ENCODE data around the gene GPX1. TPM values are rescaled to one million over a fixed set of nuclear protein-coding genes. Genes with fewer than 3 reads are reported as not detected.

Gene GPX1
- total and polyA plus RNA-seq, 2 of the 8 experiments (the other 6 are each of a cell fraction or from before 2014, with no cell fraction given), result 250 to 757 TPM

DNA sequence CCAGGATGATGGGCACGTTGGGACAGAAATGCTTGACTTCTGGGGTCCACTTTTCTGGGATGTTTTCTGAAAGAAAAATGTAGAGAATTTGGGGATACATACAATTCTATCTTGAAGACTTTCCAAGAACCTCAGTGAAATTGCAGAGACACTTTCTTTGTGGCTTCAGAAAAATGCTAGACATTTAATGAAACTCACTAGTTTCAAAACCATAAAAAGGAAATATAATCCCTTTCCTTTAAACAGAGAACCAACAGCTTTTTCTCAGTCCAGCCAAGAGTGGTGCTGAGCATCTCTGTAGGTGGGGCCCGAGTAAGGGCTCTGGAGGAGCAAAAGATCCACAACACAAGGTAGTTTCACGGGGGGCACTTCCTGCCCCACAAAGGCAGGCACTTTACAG is 4.4 kb upstream of the GPX1 start:
- 97% methylated on average over 3 of the region's 3 CpGs; no CpG with 5 or more reads in 1 of the 2 experiments for WGBS, 2 experiments (ENCODE audit: extremely low coverage in 1 of 2, insufficient coverage in 1 of 2, insufficient read length in 1 of 2, insufficient replicate concordance in 2 of 2, low coverage in 1 of 2, low lambda C conversion rate in 2 of 2, missing lambda C conversion rate in 1 of 2)
- Histone ChIP-seq H3K56ac (replicated peaks; ENCODE audit: insufficient read length, low read depth, low read length) (no peak overlapping the region), H3K27me3 (replicated peaks in 1 of 4; ENCODE audit: control insufficient read depth in 3 of 4, extremely low read depth in 1 of 4, insufficient read depth in 3 of 4, low read length in 3 of 4) (no peaks in the 10 kb centered on the region), H2AK5ac (ENCODE audit: low read depth, low read length) (no peak overlapping the region), H3K14ac (ENCODE audit: insufficient read length) (no peak overlapping the region), H3K27ac (ENCODE audit: low read depth, low read length) (no peak overlapping the region), H3K79me2 (ENCODE audit: control insufficient read depth in 1 of 2, insufficient read depth in 2 of 2, low read length in 2 of 2) (peaks cover 0 to 1% of the 10 kb centered on the region in 2 experiments; a peak in 2 of 4 replicates), H2BK5ac (ENCODE audit: low read depth, low read length) (no peak overlapping the region), H2BK120ac (replicated peaks; ENCODE audit: low read depth, low read length) (no peak overlapping the region), H3K23ac (ENCODE audit: insufficient read length) (no peak overlapping the region), H2BK12ac (ENCODE audit: low read depth, low read length) (no peak overlapping the region), H3K23me2 (ENCODE audit: low read depth, low read length) (peaks cover 4% of the 10 kb centered on the region; the same call in 1 of the 2 replicates), H4K5ac (ENCODE audit: insufficient read length, low read depth, low read length) (no peak overlapping the region), H3K36me3 (ENCODE audit: control insufficient read depth in 2 of 4, insufficient read depth in 4 of 4, low read length in 3 of 4) (peaks cover 11 to 59% (median 26%) of the 10 kb centered on the region in 4 experiments), H3K18ac (ENCODE audit: extremely low read depth, low read length) (no peak overlapping the region), H3K9ac (replicated peaks in 1 of 4; ENCODE audit: extremely low read depth in 1 of 4, low read depth in 3 of 4, low read length in 3 of 4) (no peak overlapping the region), H4K20me1 (replicated peaks in 1 of 2; ENCODE audit: control insufficient read depth in 1 of 2, insufficient read depth in 2 of 2, low read length in 2 of 2) (peaks cover 0 to 6% of the 10 kb centered on the region in 2 experiments), H2BK20ac (ENCODE audit: low read length) (no peak overlapping the region), H4K91ac (replicated peaks; ENCODE audit: insufficient read length, low read length) (no peak overlapping the region), H3K79me1 (ENCODE audit: low read depth, low read length) (no peaks in the 10 kb centered on the region), H3K9me3 (ENCODE audit: insufficient read depth in 2 of 2, low read depth in 1 of 2, low read length in 1 of 2) (no peaks in the 10 kb centered on the region), H3K4me1 (replicated peaks in 1 of 4; ENCODE audit: control insufficient read depth in 3 of 4, insufficient read depth in 4 of 4, low read length in 3 of 4) (peaks cover 0 to 3% (median 2%) of the 10 kb centered on the region in 4 experiments; a peak in 3 of 7 replicates), H3K4ac (replicated peaks; ENCODE audit: insufficient read length, low read depth, low read length) (no peak overlapping the region), H2AFZ (ENCODE audit: low read length) (no peak overlapping the region), H3K4me2 (ENCODE audit: insufficient read depth in 1 of 2, low read depth in 2 of 2, low read length in 2 of 2) (no peak overlapping the region), H2BK15ac (ENCODE audit: low read length) (no peak overlapping the region), H3K4me3 (ENCODE audit: extremely low read depth in 1 of 4, insufficient read depth in 2 of 4, low read depth in 3 of 4, low read length in 4 of 4) (no peak overlapping the region), H4K8ac (ENCODE audit: extremely low read depth, insufficient read depth, low read length) (no peak overlapping the region)
- ChIA-PET POLR2A (ENCODE audit: partially characterized antibody) (interaction anchor here (0.6 to 1.1 kb wide), 2 partner anchors 10 to 130 kb away, joined by 3 read pairs; no protein-coding TSS in a partner anchor), CTCF (ENCODE audit: partially characterized antibody) (interaction anchor here (1.5 to 2.5 kb wide), 2 partner anchors 22 to 87 kb away, joined by 3 to 7 read pairs; partner anchors contain the start of gene USP4)
- FAIRE-seq (no peak), DNase-seq (ENCODE audit: low read depth in 1 of 2, low spot score in 2 of 2) (no peak)
- no peak for TF ChIP-seq SP1 (IDR thresholded peaks at IDR 0.05; ENCODE audit: low read depth, low read length)
- TF ChIP-seq POLR2A (IDR thresholded peaks at IDR 0.05; ENCODE audit: control extremely low read depth in 1 of 2, low read depth in 2 of 2, low read length in 2 of 2), result no peak
- no peak for TF ChIP-seq RFX5 (IDR thresholded peaks at IDR 0.05; ENCODE audit: borderline replicate concordance, low read depth, low read length)
- TF ChIP-seq HDAC6 (IDR thresholded peaks at IDR 0.05; ENCODE audit: low read depth, low read length), result no peak
- TF ChIP-seq SP4 (IDR thresholded peaks at IDR 0.05; ENCODE audit: low read length), result no peak
- TF ChIP-seq CTBP2 (IDR thresholded peaks at IDR 0.05; ENCODE audit: borderline replicate concordance, insufficient read depth, insufficient read length, low read length), result no peak
- no peak for TF ChIP-seq JUN (IDR thresholded peaks at IDR 0.05; ENCODE audit: low read depth, low read length)
